Ovary (tissue), 10 donors: ENCODE data around the gene NWD2. TPM values are rescaled to one million over a fixed set of nuclear protein-coding genes. Genes with fewer than 3 reads are reported as not detected.
"Not testable (repeated sequence)": the region's sequence is repeated elsewhere in the genome, so short reads cannot be mapped to it uniquely, and the experiment has no call there.

Experiments used
- DNase-seq, 5 donors: peaks; one replicate each; pipeline ENCODE4 v3.0.0-alpha.2; 2019 to 2020
- H3K27ac ChIP-seq, 2 donors: fragments of 200-600 bp; one replicate each; pipeline versions ENCODE4 v1.5.1 to v1.8.0; 2019 to 2022
- H3K27me3 ChIP-seq: fragments of 200-600 bp; one replicate; pipeline ENCODE4 v1.8.0; 2022
- H3K36me3 ChIP-seq: fragments of 200-600 bp; sonication (generic); one replicate; pipeline ENCODE4 v1.5.1; 2019
- H3K4me1 ChIP-seq: one replicate; pipeline ENCODE4 v1.8.1; 2013; ENCODE audit warnings: mild to moderate bottlenecking, moderate library complexity; ENCODE audit not compliant: insufficient read depth
- H3K4me3 ChIP-seq: fragments of 200-600 bp; sonication (generic); one replicate; pipeline ENCODE4 v1.5.1; 2017
- H3K9me3 ChIP-seq, 2 donors: fragments of 200-600 bp in 1 of 2; sonication (generic) in 1 of 2; one replicate each; pipeline versions ENCODE4 v1.5.1 to v1.8.1; 2013 to 2019; ENCODE audit warnings: mild to moderate bottlenecking in 1 of 2, moderate library complexity in 1 of 2
- EP300 ChIP-seq: sonication (generic); formaldehyde crosslinking; IDR thresholded peaks from one replicate; pipeline ENCODE4 v1.6.1; 2017; ENCODE audit warnings: antibody characterized with exemption
- POLR2A ChIP-seq: fragments of 450-650 bp; IDR thresholded peaks from one replicate; pipeline ENCODE4 v1.6.1; 2017; ENCODE audit warnings: antibody characterized with exemption, mild to moderate bottlenecking, moderate library complexity
- WGBS, 3 donors: extraction: QIAGEN DNeasy Blood & Tissue Kit in 1 of 3; methylation state at CpG; one replicate each; pipeline versions ENCODE4 v1.1.5 to v1.1.7; 2013 to 2017; 5-methylcytosine and 5-hydroxymethylcytosine counted together
- intact Hi-C, 4 donors: fragments of 100-400 bp; cut with DNase I; formaldehyde crosslinking; loops; one replicate each; pipeline versions ENCODE4 v1.11.0 to v1.15.1; 2022 to 2023
- long read RNA-seq, 3 donors: library from polyadenylated mRNA in 2 of 3; unstranded in 2 of 3; transcript quantifications; one replicate each; pipeline ENCODE4 v2.0.0 and lab custom pipeline, GENCODE V29; 2021 to 2026
- polyA plus RNA-seq, 2 donors: library from polyadenylated mRNA; stranded (reverse); fragments of 200-250 nt in 1 of 2; fragments of 350-450 nt in 1 of 2; fragmentation: Illumina TruSeq in 1 of 2; extraction: RNeasy Lipid Tissue Mini Kit (QIAGEN cat#74804) in 1 of 2; gene quantifications; one replicate each; pipeline ENCODE4 v1.2.3, GENCODE V29; 2013 to 2014
- total RNA-seq, 7 donors: library from RNA; depleted of rRNA in 2 of 7; stranded (reverse); fragments of >200 nt in 2 of 7; fragmentation: NEBNext Ultra II Directional in 3 of 7; extraction: Animal tissue kit (Norgen Biotek cat#: 25700) in 3 of 7; gene quantifications; one replicate each; pipeline versions ENCODE4 v1.1.0 to v1.2.4, GENCODE V29; 2016 to 2023
- TF ChIP-seq, protein P1 (sequence below), 3 donors: fragments of 450-650 bp in 2 of 3; fragments of 200-600 bp in 1 of 3; IDR thresholded peaks; one replicate each; pipeline versions ENCODE4 v1.5.1 to v1.8.0; 2016 to 2022; ENCODE audit warnings: antibody characterized with exemption in 3 of 3, mild to moderate bottlenecking in 1 of 3
- donor health status: DM: no; HTN: no; CAD: no; lungs with moderate emphysema.
- donor health status: DM: no; HTN: no; CAD: no.
- donor health status: Bipolar disorder and iron deficiency.
- donor health status: DM: yes; HTN: yes; CAD: no.
- donor health status: DM: no; HTN: no; CAD: no.
- donor health status: DM: yes; HTN: yes; CAD: no.

Gene NWD2
- total RNA-seq (under 1 TPM in 1 of 7 donors, not detected in 6; 0.11 TPM), polyA plus RNA-seq (under 1 TPM in 1 of 2 donors, not detected in 1; 0.01 TPM)
- long read RNA-seq, donor 1, result 0 reads
- long read RNA-seq, donor 2, result 0 reads
- long read RNA-seq, donor 3, result 0 reads

- Histone ChIP-seq H3K9me3 (no peaks in the 10 kb centered on the region), H3K36me3 (no peaks in the 10 kb centered on the region), H3K4me1 (no peaks in the 10 kb centered on the region), H3K4me3 (no peak within 1 kb of the TSS), H3K27ac (no peak within 1 kb of the TSS), H3K27me3 (no peaks in the 10 kb centered on the region)
- intact Hi-C loops, result no loop called here
- WGBS, 3 donors, result 2% methylated on average over 56 to 95 of the region's 95 CpGs
- DNase-seq, result peak in 1 of 5 donors; percentile 4
- TF ChIP-seq EP300, result no peak
- TF ChIP-seq, protein P1, sequence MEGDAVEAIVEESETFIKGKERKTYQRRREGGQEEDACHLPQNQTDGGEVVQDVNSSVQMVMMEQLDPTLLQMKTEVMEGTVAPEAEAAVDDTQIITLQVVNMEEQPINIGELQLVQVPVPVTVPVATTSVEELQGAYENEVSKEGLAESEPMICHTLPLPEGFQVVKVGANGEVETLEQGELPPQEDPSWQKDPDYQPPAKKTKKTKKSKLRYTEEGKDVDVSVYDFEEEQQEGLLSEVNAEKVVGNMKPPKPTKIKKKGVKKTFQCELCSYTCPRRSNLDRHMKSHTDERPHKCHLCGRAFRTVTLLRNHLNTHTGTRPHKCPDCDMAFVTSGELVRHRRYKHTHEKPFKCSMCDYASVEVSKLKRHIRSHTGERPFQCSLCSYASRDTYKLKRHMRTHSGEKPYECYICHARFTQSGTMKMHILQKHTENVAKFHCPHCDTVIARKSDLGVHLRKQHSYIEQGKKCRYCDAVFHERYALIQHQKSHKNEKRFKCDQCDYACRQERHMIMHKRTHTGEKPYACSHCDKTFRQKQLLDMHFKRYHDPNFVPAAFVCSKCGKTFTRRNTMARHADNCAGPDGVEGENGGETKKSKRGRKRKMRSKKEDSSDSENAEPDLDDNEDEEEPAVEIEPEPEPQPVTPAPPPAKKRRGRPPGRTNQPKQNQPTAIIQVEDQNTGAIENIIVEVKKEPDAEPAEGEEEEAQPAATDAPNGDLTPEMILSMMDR (IDR thresholded peaks at IDR 0.05), result no peak
- TF ChIP-seq POLR2A, result no peak
Observed at GRCh38 chr4:37244583-37245390, at the start of gene NWD2. Gene NWD2 (plus strand): TSS chr4:37244743. CDS start chr4:37245068, 325 bp downstream.

- no peaks in the 10 kb centered on the region for H3K9me3 ChIP-seq
- DNase-seq, result no peak
- WGBS, 3 donors, result 82 to 85% (median 83%) methylated on average over 3 of the region's 3 CpGs
- no peaks in the 10 kb centered on the region for H3K36me3 ChIP-seq
- H3K27me3 ChIP-seq, result no peaks in the 10 kb centered on the region
- intact Hi-C loops, result no loop called here
- no peaks in the 10 kb centered on the region for H3K4me1 ChIP-seq
- TF ChIP-seq EP300 (no peak), POLR2A (no peak)
- TF ChIP-seq, protein P1 (IDR thresholded peaks at IDR 0.05), result no peak
- H3K27ac ChIP-seq, result no peak overlapping the region
- H3K4me3 ChIP-seq, result no peak overlapping the region
Observed at GRCh38 chr4:37197899-37198298, 46.6 kb upstream of the NWD2 start.

DNA sequence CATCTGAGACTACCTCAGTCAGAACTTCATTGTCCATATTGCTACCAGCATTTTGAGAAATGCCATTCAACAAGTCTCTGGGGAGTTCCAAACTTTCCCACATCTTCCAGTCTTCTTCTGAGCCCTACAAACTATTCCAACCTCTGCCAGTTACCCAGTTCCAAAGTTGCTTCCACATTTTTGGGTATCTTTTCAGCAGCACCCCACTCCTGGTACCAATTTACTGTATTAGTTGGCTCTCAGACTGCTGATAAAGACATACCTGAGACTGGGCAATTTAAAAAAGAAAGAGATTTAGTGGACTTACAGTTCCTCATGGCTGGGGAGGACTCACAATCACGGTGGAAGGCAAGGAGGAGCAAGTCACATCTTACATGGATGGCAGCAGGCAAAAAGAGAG lies 39.8 kb upstream of the NWD2 start:
- H3K36me3 ChIP-seq, H3K4me1 ChIP-seq, H3K9me3 ChIP-seq, H3K4me3 ChIP-seq, intact Hi-C loops, H3K27ac ChIP-seq, DNase-seq, H3K27me3 ChIP-seq: not testable (repeated sequence)
- 74 to 88% (median 83%) methylated on average over 1 of the region's 1 CpG for WGBS, 3 donors

DNA sequence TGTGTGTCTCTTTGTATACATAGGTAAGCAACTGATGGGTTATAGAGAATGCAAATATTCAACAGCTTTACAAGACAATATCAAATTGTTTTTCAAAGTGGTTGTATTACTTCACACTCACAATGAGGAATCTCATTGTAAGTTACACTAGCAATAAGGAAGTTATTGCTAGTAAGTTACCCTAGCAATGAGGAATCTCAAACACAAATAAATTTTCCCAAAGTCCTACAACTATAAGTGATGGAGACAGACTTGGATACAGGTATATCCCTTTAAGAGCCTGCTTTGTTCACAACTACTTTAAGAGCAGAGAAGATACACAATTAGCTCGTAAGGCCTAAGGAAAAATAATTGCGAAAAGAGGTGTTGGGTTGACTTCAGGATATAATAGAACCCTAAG lies 28.3 kb upstream of the NWD2 start:
- H3K4me1 ChIP-seq, result no peaks in the 10 kb centered on the region
- intact Hi-C loops, result no loop called here
- TF ChIP-seq, protein P1 (IDR thresholded peaks at IDR 0.05), result no peak
- TF ChIP-seq POLR2A (no peak), EP300 (no peak)
- H3K27ac ChIP-seq, result no peak overlapping the region
- 78 to 83% (median 83%) methylated on average over 2 of the region's 2 CpGs for WGBS, 3 donors
- H3K4me3 ChIP-seq, result no peak overlapping the region
- no peaks in the 10 kb centered on the region for H3K9me3 ChIP-seq
- DNase-seq, result no peak
- H3K27me3 ChIP-seq, result no peaks in the 10 kb centered on the region
- no peaks in the 10 kb centered on the region for H3K36me3 ChIP-seq

- DNase-seq, result no peak
- Histone ChIP-seq H3K27ac (no peak overlapping the region), H3K27me3 (no peaks in the 10 kb centered on the region), H3K4me1 (no peaks in the 10 kb centered on the region), H3K36me3 (no peaks in the 10 kb centered on the region), H3K4me3 (no peak overlapping the region), H3K9me3 (no peaks in the 10 kb centered on the region)
- WGBS, 3 donors, result 0 to 10% (median 1%) methylated on average over 3 of the region's 3 CpGs
- intact Hi-C loops, result no loop called here
- no peak for TF ChIP-seq POLR2A
- TF ChIP-seq, protein P1 (IDR thresholded peaks at IDR 0.05), result no peak
- no peak for TF ChIP-seq EP300
Observed at GRCh38 chr4:37219242-37219641, 25.3 kb upstream of the NWD2 start.
